DND-41 (cell line): ENCODE measurements around the gene KLHL1.

Experiments used
- EZH2 ChIP-seq: IDR thresholded peaks from 3 replicates; pipeline ENCODE4 v1.6.1; 2012; ENCODE audit warnings: borderline replicate concordance, low read depth, mild to moderate bottlenecking, moderate library complexity, low read length, inconsistent platforms; ENCODE audit not compliant: severe bottlenecking
- TF ChIP-seq, protein P1 (sequence below): IDR thresholded peaks from 2 replicates; pipeline ENCODE4 v1.5.1; 2012; ENCODE audit warnings: borderline replicate concordance, low read length, moderate library complexity, mild to moderate bottlenecking; ENCODE audit not compliant: poor library complexity, severe bottlenecking; ENCODE audit errors: extremely low read depth

DNA sequence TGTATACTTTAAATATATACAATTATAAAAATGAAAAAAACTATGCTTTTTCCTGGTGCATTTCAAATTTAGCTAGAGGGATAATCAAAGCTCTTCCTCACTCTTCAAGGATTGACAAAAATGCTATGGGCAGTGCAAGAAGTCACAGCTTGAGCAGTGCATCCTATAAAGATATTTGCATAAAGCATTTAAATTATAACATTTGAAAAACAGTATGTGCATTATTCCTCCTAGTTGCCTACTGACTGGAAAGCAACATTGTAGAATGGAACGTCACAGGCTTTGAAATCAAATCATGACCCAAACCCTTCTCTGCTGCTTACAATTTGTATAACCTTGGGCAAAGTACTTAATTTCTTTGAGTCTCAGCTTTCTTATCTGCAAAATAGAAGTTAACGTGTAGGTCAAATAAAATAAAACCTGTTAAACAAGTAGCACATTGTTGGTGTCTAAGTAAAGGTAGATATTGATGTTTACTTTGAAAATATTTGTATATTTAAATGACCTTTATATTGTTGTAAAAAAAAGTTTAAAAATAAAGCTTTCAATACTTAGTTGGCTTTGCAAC is 9.2 kb upstream of the KLHL1 start:
- TF ChIP-seq, protein P1, sequence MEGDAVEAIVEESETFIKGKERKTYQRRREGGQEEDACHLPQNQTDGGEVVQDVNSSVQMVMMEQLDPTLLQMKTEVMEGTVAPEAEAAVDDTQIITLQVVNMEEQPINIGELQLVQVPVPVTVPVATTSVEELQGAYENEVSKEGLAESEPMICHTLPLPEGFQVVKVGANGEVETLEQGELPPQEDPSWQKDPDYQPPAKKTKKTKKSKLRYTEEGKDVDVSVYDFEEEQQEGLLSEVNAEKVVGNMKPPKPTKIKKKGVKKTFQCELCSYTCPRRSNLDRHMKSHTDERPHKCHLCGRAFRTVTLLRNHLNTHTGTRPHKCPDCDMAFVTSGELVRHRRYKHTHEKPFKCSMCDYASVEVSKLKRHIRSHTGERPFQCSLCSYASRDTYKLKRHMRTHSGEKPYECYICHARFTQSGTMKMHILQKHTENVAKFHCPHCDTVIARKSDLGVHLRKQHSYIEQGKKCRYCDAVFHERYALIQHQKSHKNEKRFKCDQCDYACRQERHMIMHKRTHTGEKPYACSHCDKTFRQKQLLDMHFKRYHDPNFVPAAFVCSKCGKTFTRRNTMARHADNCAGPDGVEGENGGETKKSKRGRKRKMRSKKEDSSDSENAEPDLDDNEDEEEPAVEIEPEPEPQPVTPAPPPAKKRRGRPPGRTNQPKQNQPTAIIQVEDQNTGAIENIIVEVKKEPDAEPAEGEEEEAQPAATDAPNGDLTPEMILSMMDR, result no peak
- no peak for TF ChIP-seq EZH2
